GM19438 (cell line): ENCODE data around the gene RPL31.

Experiments used
- ATAC-seq: cut with Tn5 transposase; IDR thresholded peaks from one replicate; pipeline ENCODE4 v1.9.1; 2021; ENCODE audit warnings: low read depth; ENCODE audit not compliant: unreplicated experiment

The RPL31 gene

DNA sequence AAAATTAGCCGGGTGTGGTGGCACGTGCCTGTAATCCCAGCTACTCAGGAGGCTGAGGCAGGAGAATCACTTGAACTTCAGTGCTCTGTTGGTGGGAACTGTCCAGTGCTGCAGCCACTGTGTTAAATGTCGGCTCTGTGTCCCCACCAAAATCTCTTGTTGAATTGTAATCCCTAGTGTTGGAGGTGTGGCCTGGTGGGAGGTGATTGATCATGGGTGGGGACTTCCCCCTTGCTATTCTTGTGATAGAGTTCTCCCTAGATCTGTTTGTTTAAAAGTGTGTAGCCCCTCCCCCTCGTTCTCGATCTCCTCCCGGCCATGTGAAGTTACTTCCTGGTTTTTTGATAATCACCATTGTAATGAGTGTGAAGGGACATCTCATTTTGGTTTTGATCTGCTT lies 9.8 kb upstream of the RPL31 start:
- ATAC-seq = no peak

DNA sequence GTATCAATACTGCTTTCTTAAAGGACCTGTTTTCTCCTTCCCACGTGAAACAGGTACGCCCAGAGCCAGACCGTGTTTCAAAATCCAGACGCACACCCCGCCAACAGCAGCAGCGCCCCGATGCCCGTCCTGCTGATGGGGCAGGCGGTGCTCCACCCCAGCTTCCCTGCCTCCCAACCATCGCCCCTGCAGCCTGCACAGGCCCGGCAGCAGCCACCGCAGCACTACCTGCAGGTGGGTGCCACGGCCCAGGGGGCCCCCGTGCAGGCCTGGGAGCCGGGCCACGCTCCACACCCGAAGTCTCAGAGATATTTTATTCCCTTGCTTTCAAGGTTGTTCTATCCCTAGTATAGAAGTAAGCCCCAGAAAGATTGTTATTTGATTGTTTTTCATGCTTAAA lies 8.8 kb upstream of the RPL31 start:
- no peak for ATAC-seq

DNA sequence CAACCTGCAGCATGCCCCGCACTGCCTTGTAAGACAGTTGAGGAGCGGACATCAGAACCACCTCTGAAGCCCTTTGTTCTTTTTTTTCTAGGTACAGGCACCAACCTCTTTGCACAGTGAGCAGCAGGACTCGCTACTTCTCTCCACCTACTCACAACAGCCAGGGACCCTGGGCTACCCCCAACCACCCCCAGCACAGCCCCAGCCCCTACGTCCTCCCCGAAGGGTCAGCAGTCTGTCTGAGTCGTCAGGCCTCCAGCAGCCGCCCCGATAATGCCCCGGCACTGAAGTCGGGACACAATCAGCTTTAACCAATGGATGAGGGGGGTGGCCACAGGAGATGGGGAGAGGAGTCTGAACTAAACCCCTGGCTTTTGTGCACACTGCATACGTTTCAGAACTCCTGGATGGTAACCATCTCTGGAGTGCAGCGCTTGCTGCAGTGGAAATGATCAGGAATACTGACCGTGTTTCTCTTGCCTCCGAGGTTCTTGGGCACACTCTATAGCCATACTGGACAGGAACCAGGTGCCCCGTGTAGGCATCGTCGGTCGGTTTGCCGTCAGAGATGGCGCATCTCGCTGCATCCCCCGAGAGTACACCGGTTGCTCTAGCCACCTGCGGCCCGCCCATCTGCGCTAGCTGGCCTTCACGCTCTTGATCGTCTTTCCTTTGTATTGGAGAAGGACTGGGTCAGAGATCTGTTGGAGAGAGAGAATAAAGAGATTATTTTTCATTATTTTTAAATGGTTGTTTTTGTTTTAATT lies 6.6 kb upstream of the RPL31 start:
- no peak for ATAC-seq

DNA sequence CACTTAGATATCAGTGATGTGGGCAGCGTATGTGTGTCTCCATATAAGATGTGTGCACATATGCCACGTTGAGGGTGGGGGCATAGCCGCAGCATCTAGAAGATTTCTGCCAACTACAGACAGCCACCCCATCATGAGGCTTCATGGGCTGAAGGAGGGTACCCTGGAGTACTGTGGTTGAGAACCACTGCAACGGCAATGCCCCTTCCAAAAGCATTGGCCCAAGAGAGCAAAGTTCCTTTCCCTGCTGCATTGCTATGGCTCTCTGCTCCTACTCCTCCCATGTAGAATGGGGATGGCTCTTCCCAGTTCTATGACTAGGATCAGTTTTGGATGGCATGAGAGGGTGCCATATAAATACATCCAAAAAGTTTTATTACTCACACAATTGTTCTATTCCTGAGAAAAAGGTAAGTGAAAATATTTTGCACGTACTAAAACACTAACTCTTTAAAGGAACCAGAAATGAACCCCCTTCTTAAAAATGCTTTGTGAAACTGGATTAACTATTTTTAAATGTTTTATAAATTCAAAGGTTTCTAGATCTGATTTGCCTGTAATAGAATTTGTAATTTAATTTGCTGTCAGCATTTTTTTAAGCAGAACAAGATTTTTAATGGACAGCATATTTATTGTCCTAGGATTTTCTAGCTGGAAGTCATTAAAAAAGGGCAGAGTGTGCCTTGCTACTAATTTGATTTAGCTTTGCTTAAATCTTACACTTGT lies 4.4 kb upstream of the RPL31 start:
- ATAC-seq = no peak

DNA sequence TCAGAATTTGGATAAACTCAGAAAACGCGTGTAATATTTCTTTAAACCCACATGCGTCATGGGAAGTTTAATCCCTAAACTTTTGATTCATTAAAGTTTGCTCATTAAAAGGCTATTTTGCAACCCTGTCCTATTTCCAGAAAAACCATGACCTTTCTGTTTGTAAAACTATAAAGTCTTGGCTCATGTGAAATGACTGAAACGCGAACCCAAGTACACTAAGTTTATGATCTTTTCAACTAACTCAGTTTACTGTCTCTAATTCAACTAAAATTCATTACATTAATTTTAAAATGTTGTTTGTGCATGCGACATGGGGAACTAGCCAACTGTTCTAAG lies 3.9 kb upstream of the RPL31 start:
- no peak for ATAC-seq

DNA sequence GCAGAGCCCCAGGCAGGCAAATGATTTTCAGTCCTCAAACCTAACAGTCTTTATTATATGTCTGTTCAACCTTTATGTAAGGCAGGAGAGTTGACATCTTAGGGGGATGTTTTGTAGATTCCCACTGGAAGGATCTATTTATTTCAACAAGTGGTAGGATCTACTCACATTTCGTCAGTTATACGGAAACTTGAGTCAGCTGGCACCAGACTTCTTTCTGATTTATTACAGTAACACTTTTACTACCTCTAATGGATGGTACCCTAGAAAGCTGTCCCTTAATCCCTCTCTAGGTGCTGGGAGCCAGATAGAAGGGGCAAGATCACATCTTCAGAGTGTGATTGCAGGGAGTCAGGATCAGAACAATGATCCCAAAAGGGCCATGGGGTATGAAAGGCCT lies 2.1 kb upstream of the RPL31 start:
- no peak for ATAC-seq

DNA sequence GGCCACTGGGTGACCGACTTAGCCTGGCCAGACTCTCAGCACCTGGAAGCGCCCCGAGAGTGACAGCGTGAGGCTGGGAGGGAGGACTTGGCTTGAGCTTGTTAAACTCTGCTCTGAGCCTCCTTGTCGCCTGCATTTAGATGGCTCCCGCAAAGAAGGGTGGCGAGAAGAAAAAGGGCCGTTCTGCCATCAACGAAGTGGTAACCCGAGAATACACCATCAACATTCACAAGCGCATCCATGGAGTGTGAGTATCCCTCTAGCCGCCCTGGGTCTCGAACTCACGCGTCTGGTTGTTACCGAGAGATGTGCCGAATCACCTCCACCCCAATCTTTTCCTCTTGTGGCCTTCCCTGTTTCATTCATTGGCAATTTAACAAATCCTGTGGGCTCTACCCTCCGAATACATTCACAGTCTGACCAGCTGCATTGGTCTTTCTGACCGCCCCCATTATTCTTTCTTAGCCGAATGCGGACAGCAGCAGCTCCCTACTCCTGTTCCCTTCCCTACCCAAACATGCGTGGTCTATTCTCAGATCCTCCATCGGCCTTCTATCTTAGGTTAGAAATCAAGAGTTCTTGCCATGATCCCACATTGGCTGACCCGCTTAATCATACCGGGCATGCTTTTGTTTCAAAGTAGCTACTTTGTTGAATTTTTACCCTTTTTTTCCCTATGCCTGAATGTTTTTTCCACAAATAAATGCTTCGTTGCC lies 631 bp downstream of the RPL31 start:
- no peak for ATAC-seq

DNA sequence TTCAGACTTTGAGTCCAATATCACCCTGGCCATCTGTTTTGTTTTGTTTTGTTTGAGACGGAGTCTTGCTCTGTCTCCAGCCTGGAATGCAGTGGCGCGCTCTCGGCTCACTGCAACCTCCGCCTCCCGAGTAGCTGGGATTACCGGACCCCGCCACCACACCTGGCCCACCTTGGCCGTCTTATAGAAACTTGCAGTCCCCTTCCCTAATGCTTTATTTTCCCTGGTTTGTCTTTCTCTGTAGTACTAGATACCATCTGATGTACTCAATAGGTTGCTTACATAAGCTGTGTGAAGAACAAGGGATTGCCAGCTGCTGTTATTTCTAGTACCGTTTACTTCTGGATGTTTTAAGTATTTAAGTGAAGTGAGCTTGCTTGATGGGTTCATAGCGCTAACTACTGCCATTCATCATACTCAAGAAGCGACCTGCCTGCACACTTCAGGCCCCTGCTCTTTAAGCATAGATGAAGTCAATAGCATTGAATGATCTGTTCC lies 1.2 kb downstream of the RPL31 start:
- no peak for ATAC-seq

DNA sequence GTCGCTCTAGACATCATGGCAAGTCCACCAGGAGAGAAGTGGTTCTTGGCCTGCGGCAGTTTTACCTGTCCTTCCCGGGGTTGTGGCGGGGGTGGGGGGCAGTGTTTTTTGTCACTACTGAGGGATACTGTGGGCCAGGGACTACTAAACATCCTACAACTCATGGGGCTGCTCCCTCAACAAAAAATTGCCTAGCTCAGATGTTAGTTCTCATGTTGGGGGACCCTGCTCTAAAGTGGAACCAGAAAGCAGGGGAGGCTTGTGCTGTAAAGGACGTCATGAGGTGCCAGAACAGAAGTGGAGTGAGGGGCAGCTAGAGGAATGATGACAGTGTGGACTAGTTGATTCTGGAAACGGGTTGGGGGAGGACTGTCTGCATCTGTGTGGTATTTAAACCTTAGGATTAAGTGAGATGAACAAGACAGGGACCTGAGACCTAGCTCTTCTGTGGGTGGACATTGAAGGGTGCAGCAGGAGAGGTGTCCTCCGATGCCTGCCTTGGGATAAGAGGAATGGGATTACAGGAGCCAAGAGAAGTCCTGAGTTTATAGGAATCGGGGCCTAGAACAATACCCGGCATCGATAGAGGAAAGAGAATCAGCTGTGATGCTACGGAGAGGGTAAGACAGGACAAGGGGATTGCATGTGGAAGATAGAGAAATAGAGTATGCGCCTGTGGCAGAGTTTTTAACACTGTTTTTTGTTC lies 2.7 kb downstream of the RPL31 start:
- no peak for ATAC-seq

DNA sequence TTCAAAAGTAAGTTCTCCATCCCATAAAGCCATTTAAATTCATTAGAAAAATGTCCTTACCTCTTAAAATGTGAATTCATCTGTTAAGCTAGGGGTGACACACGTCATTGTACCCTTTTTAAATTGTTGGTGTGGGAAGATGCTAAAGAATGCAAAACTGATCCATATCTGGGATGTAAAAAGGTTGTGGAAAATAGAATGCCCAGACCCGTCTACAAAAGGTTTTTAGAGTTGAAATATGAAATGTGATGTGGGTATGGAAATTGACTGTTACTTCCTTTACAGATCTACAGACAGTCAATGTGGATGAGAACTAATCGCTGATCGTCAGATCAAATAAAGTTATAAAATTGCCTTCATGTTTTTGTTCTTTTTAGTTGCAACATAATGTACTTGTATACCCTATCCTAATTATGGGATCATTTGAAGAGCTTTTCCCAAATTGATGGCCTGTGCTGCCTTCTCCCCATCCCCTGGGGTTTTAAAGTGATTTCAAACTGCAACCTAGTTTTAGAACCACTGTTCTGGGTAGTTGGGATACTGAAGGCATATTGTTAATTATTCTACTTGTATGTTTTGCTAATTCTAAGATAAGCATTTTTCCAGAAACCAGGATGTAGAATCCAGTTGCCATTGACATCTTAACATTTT lies 4.1 kb downstream of the RPL31 start:
- no peak for ATAC-seq

DNA sequence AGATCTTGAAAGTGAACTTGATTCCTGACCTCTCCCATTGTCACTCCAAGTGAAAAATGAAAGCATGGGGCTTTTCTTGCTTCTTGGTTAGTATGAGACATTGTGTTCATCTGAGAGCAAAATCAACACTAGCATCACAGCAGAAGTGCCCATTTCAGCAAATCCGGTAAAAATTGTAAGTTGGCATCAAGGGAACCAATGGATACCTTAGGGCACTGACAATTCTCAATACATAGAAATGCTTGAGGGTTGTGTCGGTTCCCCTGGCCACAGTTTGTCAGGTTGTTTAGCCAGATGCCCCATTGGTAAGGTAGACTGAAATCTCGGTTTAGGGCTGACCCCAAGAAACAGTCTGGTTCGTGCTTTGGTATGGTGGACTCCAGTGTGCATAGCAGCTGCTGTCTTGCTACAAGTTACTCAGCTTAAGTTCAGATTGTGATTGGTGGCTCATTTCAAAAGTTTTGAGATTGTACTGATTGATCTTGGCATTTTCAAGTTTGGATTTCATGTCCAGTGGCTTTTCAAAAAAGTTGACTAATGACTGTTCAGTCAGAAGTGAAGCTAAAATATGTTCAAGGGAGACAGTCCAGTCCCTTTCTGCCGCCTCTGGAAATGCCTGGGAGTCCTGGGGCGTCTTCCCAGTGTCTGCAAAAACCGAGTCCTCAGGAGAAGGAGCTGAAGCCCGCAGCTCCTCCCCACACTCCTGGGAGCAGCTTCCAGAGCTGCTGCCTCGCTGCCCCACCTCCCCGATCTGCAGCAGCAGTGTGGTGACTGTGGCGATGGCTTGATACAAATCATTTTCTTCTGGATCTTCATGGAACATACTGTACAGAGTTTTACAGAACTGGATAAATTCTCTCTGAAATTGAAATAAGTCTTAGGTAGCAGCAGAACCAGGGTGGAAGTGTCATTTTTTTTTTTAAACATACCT lies 5.6 kb downstream of the RPL31 start:
- ATAC-seq = no peak

DNA sequence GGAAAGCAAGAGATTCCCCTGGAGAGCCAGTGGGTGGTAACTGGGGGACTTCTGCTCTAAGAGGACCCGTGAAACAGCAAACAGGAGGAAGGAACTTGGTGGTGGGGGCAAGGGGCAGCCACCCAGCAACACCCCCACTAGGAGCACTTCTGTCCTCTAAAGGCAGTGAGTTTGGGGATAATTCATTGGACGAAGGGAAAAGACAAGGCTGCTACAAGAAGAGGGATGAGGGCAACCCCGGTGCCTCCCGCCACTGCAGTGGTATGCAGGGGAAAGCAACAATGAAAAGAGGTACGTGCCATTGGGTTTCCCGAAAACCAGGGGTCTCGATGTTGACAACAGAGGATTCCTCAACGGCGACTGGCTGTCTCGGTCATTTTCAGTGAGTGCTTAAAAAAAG lies 9.1 kb downstream of the RPL31 start:
- no peak for ATAC-seq

DNA sequence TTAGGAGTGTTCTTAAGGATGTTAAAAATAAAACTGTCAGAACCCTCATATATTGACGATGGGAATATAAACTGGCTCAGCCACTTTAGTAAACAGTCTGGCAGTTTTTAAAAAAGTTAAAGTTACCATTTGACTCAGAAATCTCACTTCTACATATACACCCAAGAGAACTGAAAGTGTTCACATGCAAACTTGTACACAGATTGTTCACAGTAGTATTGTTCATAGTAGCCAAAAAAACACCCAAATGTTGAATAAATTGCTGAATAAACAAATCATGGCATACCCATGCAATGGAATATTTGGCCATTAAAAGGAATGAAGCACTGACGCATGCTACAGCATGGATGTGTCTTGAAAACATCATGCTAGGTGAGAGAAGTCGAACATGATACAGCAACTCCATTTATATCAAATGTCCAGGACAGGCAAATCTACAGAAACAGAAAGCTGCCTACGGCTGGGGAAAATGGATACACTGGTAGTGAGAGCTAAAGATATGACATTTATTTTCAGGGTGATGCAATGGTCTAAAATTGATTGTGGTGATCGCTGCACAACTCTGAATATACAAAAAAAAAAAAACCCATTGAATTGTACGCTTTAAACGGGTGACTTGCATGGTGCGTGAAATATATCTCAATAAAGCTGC lies 10.1 kb downstream of the RPL31 start:
- peak; percentile 80 for ATAC-seq

DNA sequence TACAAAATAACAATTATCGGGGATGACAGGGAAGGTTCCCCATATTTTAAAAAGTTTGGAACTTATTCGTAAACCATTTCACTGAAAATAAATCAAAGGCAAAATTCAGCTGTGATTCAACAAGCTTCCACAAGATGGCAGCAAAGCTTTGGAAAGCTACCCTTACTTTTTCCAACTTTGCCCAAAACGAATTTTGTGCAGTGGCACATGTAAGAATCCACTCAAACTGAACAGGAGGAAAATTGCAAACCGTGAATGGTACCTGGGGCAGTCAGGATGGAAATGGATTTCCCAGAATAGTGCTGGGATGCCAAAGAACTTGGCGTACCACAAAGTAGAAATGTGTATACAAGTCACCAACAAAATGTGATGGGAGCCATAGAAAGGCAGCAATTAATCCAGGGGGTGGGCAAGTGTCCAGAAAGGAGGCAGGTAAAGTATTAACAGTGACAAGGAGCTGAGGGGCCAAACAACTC lies 10.7 kb downstream of the RPL31 start:
- ATAC-seq = no peak

DNA sequence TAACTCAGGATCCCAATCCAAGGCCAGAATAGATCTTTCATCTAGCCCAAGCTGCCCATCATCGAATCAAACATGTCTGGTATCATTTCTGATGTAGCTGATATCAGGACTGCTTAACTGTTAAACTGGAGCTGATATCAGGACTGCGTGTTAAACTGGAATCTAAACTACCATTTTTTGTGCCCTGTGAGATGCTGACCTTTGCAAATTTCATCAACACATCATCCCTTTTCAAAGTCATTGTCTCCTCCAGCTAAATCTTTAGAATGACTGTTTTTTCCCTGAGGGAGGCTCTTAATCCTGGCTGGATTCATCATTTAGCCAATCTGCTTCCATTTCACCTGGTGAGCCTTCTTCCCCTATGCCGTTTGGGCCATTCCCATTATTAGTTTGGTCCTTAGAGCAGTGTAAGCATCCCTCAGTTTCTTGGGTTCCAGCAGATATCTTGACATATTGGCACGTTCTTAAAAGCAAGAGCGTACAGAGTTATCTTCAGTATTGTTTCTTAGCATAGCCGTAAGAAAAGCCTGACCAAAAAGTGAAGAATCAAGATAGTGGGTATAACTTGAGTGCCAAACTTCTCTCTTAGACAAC lies 12.3 kb downstream of the RPL31 start:
- ATAC-seq = no peak

DNA sequence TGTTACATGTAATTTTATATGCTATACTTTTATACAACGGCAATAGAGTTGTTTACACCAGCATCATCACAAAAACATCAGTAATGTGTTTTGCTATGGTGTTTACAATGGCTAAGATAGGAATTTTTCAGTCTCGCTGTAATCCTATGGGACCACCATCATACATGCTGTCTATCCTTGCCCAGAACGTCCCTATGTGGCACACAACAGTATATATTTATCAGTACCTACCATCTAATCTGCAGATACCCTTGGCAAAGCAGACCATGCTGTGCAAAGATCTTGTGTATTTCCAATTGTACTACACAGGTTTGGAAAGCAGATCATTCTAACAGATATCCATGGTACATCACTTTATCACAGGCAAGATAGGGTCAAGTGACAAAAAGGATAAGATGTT lies 15.3 kb downstream of the RPL31 start:
- no peak for ATAC-seq

DNA sequence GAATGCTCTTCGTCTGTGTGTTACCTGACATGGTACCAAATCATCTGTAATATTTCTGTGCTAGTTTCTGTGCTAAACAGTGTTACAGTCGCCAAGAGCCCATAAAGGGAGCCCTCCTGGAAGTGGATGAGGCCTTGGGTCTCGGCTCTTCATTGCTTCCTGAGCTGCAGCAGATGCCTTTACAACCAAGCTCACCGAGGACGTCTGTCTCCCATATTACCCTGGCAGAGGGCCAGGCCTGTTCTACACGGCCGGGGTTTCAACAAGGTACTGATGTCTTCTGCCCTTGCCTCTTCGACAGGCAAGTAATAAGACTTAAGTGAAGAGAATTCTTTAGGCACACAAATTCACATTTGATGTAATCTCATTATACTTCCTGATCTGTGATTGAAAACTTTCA lies 16.8 kb downstream of the RPL31 start:
- no peak for ATAC-seq

DNA sequence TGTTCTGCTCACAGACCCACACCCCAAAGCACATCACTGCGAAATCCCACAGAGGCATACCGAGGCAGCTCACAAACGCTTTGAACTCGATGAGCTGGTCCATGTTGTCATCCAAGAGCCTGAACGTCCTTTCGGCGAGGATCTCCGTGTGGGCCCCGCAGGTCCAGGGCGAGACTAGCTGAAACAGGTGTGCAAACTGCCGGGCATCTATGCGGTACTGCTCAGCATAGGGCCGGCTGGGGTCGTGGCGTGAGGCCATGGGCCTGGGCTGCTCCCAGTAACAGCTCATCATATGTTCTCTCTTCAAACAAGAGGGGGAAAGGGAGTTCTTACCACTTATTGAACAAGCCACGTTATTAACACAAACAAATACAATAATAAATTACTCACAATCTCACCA lies 20.1 kb downstream of the RPL31 start:
- ATAC-seq = no peak
